Uterus (tissue), 4 donors: ENCODE results near the gene PDGFRB. TPM values are rescaled to one million over a fixed set of nuclear protein-coding genes. Genes with fewer than 3 reads are reported as not detected.

Experiments
- DNase-seq, 2 donors: peaks; one replicate each; pipeline ENCODE4 v3.0.0-alpha.2; 2019 to 2020
- H3K27ac ChIP-seq, 2 donors: fragments of 200-600 bp; sonication (generic); 1 replicate in 1 of 2; 2 replicates in 1 of 2; pipeline ENCODE4 v1.5.1; 2016 to 2018
- H3K27me3 ChIP-seq, 2 donors: fragments of 200-600 bp; sonication (generic); one replicate each; pipeline ENCODE4 v1.5.1; 2018 to 2019; ENCODE audit warnings: control low read depth in 1 of 2
- H3K36me3 ChIP-seq, 2 donors: fragments of 200-600 bp; sonication (generic); one replicate each; pipeline ENCODE4 v1.5.1; 2019; ENCODE audit warnings: control low read depth in 1 of 2
- H3K4me1 ChIP-seq, 2 donors: fragments of 200-600 bp; sonication (generic); one replicate each; pipeline ENCODE4 v1.5.1; 2018 to 2019; ENCODE audit warnings: control low read depth in 1 of 2
- H3K4me3 ChIP-seq, 2 donors: fragments of 200-600 bp; sonication (generic); 1 replicate in 1 of 2; 2 replicates in 1 of 2; pipeline ENCODE4 v1.5.1; 2018 to 2019; ENCODE audit warnings: mild to moderate bottlenecking in 1 of 2
- H3K9me3 ChIP-seq, 2 donors: fragments of 200-600 bp; sonication (generic); one replicate each; pipeline ENCODE4 v1.5.1; 2019; ENCODE audit warnings: control low read depth in 1 of 2
- POLR2A ChIP-seq, 2 donors: fragments of 450-650 bp; IDR thresholded peaks; one replicate each; pipeline ENCODE4 v1.6.1; 2016; ENCODE audit warnings: antibody characterized with exemption in 2 of 2, mild to moderate bottlenecking in 1 of 2, moderate library complexity in 1 of 2
- intact Hi-C: fragments of 100-400 bp; cut with DNase I; formaldehyde crosslinking; loops from one replicate; pipeline ENCODE4 v1.15.1; 2023; ENCODE audit warnings: low total_unique reads
- total RNA-seq, 4 donors: library from RNA; depleted of rRNA in 3 of 4; stranded (reverse); fragments of >200 nt in 3 of 4; gene quantifications; one replicate each; pipeline versions ENCODE4 v1.1.0 to v1.2.4, GENCODE V29; 2014 to 2023
- TF ChIP-seq, protein P1 (sequence below), 4 experiments: fragments of 200-600 bp in 2 of 4; fragments of 450-650 bp in 2 of 4; sonication (generic) in 2 of 4; IDR thresholded peaks; one replicate each; pipeline ENCODE4 v1.5.1; 2016 to 2019; ENCODE audit warnings: antibody characterized with exemption in 4 of 4, mild to moderate bottlenecking in 2 of 4, moderate library complexity in 1 of 4
- donor health status: DM: yes; HTN: yes; CAD: no.

The PDGFRB gene
- total RNA-seq, 4 donors from 2014 or later, result 60.2 to 378 (median 235) TPM

- no peak overlapping the region for H3K4me3 ChIP-seq
- no peaks in the 10 kb centered on the region for H3K27me3 ChIP-seq
- TF ChIP-seq POLR2A (IDR thresholded peaks at IDR 0.05), result no peak
- TF ChIP-seq, protein P1, sequence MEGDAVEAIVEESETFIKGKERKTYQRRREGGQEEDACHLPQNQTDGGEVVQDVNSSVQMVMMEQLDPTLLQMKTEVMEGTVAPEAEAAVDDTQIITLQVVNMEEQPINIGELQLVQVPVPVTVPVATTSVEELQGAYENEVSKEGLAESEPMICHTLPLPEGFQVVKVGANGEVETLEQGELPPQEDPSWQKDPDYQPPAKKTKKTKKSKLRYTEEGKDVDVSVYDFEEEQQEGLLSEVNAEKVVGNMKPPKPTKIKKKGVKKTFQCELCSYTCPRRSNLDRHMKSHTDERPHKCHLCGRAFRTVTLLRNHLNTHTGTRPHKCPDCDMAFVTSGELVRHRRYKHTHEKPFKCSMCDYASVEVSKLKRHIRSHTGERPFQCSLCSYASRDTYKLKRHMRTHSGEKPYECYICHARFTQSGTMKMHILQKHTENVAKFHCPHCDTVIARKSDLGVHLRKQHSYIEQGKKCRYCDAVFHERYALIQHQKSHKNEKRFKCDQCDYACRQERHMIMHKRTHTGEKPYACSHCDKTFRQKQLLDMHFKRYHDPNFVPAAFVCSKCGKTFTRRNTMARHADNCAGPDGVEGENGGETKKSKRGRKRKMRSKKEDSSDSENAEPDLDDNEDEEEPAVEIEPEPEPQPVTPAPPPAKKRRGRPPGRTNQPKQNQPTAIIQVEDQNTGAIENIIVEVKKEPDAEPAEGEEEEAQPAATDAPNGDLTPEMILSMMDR (IDR thresholded peaks at IDR 0.05), result no peak
- peaks cover 0 to 12% of the 10 kb centered on the region in 2 donors for H3K4me1 ChIP-seq
- intact Hi-C loops, result no loop called here
- no peak overlapping the region for H3K27ac ChIP-seq
- H3K36me3 ChIP-seq, result no peaks in the 10 kb centered on the region
- no peak for DNase-seq
- no peaks in the 10 kb centered on the region for H3K9me3 ChIP-seq
Measured at GRCh38 chr5:150178262-150178661, 22.6 kb upstream of the PDGFRB start.

DNA sequence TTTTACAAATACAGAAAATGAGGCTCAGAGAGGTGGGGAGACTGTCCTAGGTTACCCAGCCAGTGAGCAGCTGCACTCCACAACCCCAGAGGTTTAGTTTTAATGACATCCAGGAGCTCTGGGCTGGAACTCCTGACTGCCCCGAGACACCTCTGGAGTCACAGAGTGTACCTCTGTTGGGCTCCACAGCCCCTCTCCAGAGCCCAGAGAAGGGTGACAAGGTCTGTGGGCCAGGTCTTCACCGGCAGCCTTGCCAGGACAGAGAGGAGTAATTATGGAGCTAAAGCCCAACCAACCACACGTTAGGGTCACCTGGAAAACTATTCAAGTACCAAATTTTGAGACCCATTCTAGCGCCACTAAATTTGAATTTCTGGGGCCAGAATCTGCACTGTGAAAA is 22.1 kb upstream of the PDGFRB start:
- Histone ChIP-seq H3K27ac (no peak overlapping the region), H3K4me3 (no peak overlapping the region), H3K4me1 (peaks cover 0 to 12% of the 10 kb centered on the region in 2 donors), H3K27me3 (no peaks in the 10 kb centered on the region), H3K36me3 (no peaks in the 10 kb centered on the region), H3K9me3 (no peaks in the 10 kb centered on the region)
- DNase-seq, result no peak
- intact Hi-C loops, result no loop called here
- TF ChIP-seq, protein P1 (IDR thresholded peaks at IDR 0.05), result no peak
- TF ChIP-seq POLR2A (IDR thresholded peaks at IDR 0.05), result no peak

GRCh38 chr5:150176745-150177477 is 21.3 kb upstream of the PDGFRB start:
- Histone ChIP-seq H3K4me3 (no peak overlapping the region), H3K27ac (no peak overlapping the region), H3K9me3 (no peaks in the 10 kb centered on the region), H3K36me3 (no peaks in the 10 kb centered on the region), H3K27me3 (no peaks in the 10 kb centered on the region), H3K4me1 (peaks cover 0 to 12% of the 10 kb centered on the region in 2 donors)
- TF ChIP-seq, protein P1 (IDR thresholded peaks at IDR 0.05), result no peak
- TF ChIP-seq POLR2A (IDR thresholded peaks at IDR 0.05), result no peak
- DNase-seq, result no peak
- intact Hi-C loops, result no loop called here

GRCh38 chr5:150175536-150175935 is 19.9 kb upstream of the PDGFRB start:
- H3K4me1 ChIP-seq, result peaks cover 0 to 4% of the 10 kb centered on the region in 2 donors
- intact Hi-C loops, result no loop called here
- no peaks in the 10 kb centered on the region for H3K27me3 ChIP-seq
- no peak for DNase-seq
- no peaks in the 10 kb centered on the region for H3K36me3 ChIP-seq
- H3K9me3 ChIP-seq, result no peaks in the 10 kb centered on the region
- H3K4me3 ChIP-seq, result no peak overlapping the region
- no peak for TF ChIP-seq POLR2A (IDR thresholded peaks at IDR 0.05)
- TF ChIP-seq, protein P1 (IDR thresholded peaks at IDR 0.05), result peak; percentile 32 to 50 (median 34)
- H3K27ac ChIP-seq, result no peak overlapping the region

- no peaks in the 10 kb centered on the region for H3K9me3 ChIP-seq
Measured at GRCh38 chr5:150175076-150175475, 19.4 kb upstream of the PDGFRB start.

More at GRCh38 chr5:150175076-150175475, 19.4 kb upstream of the PDGFRB start:
- intact Hi-C loops, result no loop called here
- Histone ChIP-seq H3K4me1 (peaks cover 0 to 4% of the 10 kb centered on the region in 2 donors), H3K27ac (no peak overlapping the region), H3K4me3 (no peak overlapping the region), H3K36me3 (no peaks in the 10 kb centered on the region), H3K27me3 (no peaks in the 10 kb centered on the region)
- TF ChIP-seq POLR2A (IDR thresholded peaks at IDR 0.05), result no peak
- TF ChIP-seq, protein P1 (IDR thresholded peaks at IDR 0.05), result no peak
- DNase-seq, result no peak
